Colonic mucosa (tissue), 4 donors: ENCODE measurements around the gene STAMBP. TPM values are rescaled to one million over a fixed set of nuclear protein-coding genes. Genes with fewer than 3 reads are reported as not detected.

ENCODE experiments used
- DNase-seq: peaks from one replicate; pipeline ENCODE4 v3.0.0-alpha.2; 2020
- H3K27ac ChIP-seq: fragments of 200-600 bp; one replicate; pipeline ENCODE4 v1.8.0; 2021
- H3K27me3 ChIP-seq: fragments of 200-600 bp; one replicate; pipeline ENCODE4 v1.8.0; 2021
- H3K36me3 ChIP-seq: fragments of 200-600 bp; one replicate; pipeline ENCODE4 v1.8.0; 2021
- H3K4me1 ChIP-seq: fragments of 200-600 bp; one replicate; pipeline ENCODE4 v1.8.0; 2021; ENCODE audit warnings: mild to moderate bottlenecking
- H3K4me3 ChIP-seq: fragments of 200-600 bp; one replicate; pipeline ENCODE4 v1.8.0; 2021
- H3K9ac ChIP-seq, 2 donors: one replicate each; pipeline ENCODE4 v1.7.0; 2013; ENCODE audit warnings: control low read depth in 2 of 2, low read depth in 2 of 2, low read length in 2 of 2
- H3K9me3 ChIP-seq: fragments of 200-600 bp; one replicate; pipeline ENCODE4 v1.8.0; 2021
- intact Hi-C: fragments of 100-400 bp; cut with DNase I; formaldehyde crosslinking; loops from one replicate; pipeline ENCODE4 v1.14.1; 2022
- total RNA-seq, 2 donors: library from RNA; stranded (reverse); fragmentation: NEBNext Ultra II Directional in 1 of 2; extraction: Animal tissue kit (Norgen Biotek cat#: 25700) in 1 of 2; gene quantifications; one replicate each; pipeline ENCODE4 v1.2.1, GENCODE V29; 2021
- TF ChIP-seq, protein P1 (sequence below): fragments of 200-600 bp; IDR thresholded peaks from one replicate; pipeline ENCODE4 v1.8.0; 2022; ENCODE audit warnings: antibody characterized with exemption, mild to moderate bottlenecking
- donor health status: healthy.
- donor health status: DM: no; HTN: no; CAD: no.
- donor health status: DM: no; HTN: no; CAD: no.

STAMBP gene
- total RNA-seq, 2 donors from 2014 or later, result 49.5 to 54.7 TPM

- no peak overlapping the region for H3K4me3 ChIP-seq
- TF ChIP-seq, protein P1, sequence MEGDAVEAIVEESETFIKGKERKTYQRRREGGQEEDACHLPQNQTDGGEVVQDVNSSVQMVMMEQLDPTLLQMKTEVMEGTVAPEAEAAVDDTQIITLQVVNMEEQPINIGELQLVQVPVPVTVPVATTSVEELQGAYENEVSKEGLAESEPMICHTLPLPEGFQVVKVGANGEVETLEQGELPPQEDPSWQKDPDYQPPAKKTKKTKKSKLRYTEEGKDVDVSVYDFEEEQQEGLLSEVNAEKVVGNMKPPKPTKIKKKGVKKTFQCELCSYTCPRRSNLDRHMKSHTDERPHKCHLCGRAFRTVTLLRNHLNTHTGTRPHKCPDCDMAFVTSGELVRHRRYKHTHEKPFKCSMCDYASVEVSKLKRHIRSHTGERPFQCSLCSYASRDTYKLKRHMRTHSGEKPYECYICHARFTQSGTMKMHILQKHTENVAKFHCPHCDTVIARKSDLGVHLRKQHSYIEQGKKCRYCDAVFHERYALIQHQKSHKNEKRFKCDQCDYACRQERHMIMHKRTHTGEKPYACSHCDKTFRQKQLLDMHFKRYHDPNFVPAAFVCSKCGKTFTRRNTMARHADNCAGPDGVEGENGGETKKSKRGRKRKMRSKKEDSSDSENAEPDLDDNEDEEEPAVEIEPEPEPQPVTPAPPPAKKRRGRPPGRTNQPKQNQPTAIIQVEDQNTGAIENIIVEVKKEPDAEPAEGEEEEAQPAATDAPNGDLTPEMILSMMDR, result no peak
- DNase-seq, result no peak
- no peaks in the 10 kb centered on the region for H3K27me3 ChIP-seq
- no peaks in the 10 kb centered on the region for H3K4me1 ChIP-seq
- no peak overlapping the region for H3K27ac ChIP-seq
- no peaks in the 10 kb centered on the region for H3K9me3 ChIP-seq
- intact Hi-C loops, result no loop called here
- no peak overlapping the region for H3K9ac ChIP-seq
- H3K36me3 ChIP-seq, result no peaks in the 10 kb centered on the region
Measured at GRCh38 chr2:73913414-73914054, 84.8 kb downstream of the STAMBP start.

GRCh38 chr2:73914667-73915066 is 85.9 kb downstream of the STAMBP start:
- TF ChIP-seq, protein P1, result no peak
- H3K9me3 ChIP-seq, result no peaks in the 10 kb centered on the region
- H3K27me3 ChIP-seq, result no peaks in the 10 kb centered on the region
- H3K27ac ChIP-seq, result no peak overlapping the region
- intact Hi-C loops, result no loop called here
- H3K4me3 ChIP-seq, result no peak overlapping the region
- H3K9ac ChIP-seq, result no peak overlapping the region
- DNase-seq, result no peak
- no peaks in the 10 kb centered on the region for H3K4me1 ChIP-seq
- no peaks in the 10 kb centered on the region for H3K36me3 ChIP-seq

DNA sequence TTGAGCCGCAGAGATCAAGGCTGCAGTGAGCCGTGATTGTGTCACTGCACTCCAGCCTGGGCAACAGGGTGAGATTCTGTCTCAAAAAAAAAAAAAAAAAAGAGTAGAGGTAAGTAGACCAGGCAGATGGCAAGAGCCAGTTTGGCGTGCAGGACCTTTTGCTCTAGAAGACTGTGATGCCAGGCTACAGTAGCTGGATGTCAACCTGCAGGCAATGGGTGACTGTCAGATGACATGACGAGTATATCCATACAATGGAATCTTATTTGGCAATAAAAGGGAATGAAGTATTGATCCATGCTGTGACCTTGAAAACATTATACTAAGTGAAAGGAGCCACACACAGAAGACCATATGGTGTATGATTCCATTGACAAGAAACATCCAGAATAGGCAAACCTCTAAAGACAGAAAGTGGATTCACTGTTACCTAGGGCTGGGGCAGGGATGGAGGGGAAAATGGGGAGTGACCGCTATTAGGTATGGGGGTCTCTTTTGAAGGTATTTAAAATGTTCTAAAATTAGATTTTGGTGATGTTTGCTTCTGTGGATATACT is 86.8 kb downstream of the STAMBP start:
- Histone ChIP-seq H3K27ac (no peak overlapping the region), H3K4me1 (no peaks in the 10 kb centered on the region), H3K36me3 (no peaks in the 10 kb centered on the region), H3K9me3 (no peaks in the 10 kb centered on the region), H3K4me3 (no peak overlapping the region), H3K9ac (no peak overlapping the region), H3K27me3 (no peaks in the 10 kb centered on the region)
- intact Hi-C loops, result no loop called here
- DNase-seq, result no peak
- TF ChIP-seq, protein P1, result no peak

GRCh38 chr2:73916666-73917065 is 87.9 kb downstream of the STAMBP start:
- Histone ChIP-seq H3K27ac (no peak overlapping the region), H3K9me3 (no peaks in the 10 kb centered on the region), H3K9ac (no peak overlapping the region), H3K27me3 (no peaks in the 10 kb centered on the region), H3K36me3 (no peaks in the 10 kb centered on the region), H3K4me1 (no peaks in the 10 kb centered on the region), H3K4me3 (no peak overlapping the region)
- TF ChIP-seq, protein P1, result no peak
- intact Hi-C loops, result no loop called here
- DNase-seq, result no peak

DNA sequence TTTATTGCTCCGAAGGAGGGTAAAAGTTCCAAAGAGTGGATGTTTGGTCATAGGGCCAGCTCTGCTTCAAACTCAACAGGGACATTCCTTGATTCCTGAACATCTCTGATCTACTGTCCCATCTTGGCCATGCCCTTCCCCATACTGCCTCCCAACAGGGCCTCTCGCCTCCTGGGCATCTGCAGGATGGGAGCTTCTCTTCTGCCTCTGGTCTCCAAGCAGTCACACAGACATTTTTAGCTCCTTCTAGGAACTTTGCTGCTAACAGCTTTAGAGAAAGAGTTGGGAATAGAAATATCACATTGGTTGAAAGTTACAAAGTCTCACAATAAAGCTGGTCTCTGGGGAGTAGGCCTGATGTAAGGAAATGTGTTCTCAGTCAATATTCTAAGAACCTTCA is 88.5 kb downstream of the STAMBP start:
- no peaks in the 10 kb centered on the region for H3K4me1 ChIP-seq
- no peak overlapping the region for H3K4me3 ChIP-seq
- H3K36me3 ChIP-seq, result no peaks in the 10 kb centered on the region
- TF ChIP-seq, protein P1, result no peak
- no peak overlapping the region for H3K9ac ChIP-seq
- no peaks in the 10 kb centered on the region for H3K27me3 ChIP-seq
- intact Hi-C loops, result no loop called here
- no peak overlapping the region for H3K27ac ChIP-seq
- H3K9me3 ChIP-seq, result no peaks in the 10 kb centered on the region
- no peak for DNase-seq
